GM12872 (cell line): ENCODE results near the gene S1PR1.

Source experiments
- TF ChIP-seq, protein P1 (sequence below): IDR thresholded peaks from 3 replicates; pipeline ENCODE4 v1.5.1; 2011; ENCODE audit warnings: low read depth, mild to moderate bottlenecking, low read length, moderate library complexity; ENCODE audit not compliant: insufficient read depth

The S1PR1 gene

GRCh38 chr1:101245246-101245927, 8.6 kb downstream of the S1PR1 start:
- TF ChIP-seq, protein P1, sequence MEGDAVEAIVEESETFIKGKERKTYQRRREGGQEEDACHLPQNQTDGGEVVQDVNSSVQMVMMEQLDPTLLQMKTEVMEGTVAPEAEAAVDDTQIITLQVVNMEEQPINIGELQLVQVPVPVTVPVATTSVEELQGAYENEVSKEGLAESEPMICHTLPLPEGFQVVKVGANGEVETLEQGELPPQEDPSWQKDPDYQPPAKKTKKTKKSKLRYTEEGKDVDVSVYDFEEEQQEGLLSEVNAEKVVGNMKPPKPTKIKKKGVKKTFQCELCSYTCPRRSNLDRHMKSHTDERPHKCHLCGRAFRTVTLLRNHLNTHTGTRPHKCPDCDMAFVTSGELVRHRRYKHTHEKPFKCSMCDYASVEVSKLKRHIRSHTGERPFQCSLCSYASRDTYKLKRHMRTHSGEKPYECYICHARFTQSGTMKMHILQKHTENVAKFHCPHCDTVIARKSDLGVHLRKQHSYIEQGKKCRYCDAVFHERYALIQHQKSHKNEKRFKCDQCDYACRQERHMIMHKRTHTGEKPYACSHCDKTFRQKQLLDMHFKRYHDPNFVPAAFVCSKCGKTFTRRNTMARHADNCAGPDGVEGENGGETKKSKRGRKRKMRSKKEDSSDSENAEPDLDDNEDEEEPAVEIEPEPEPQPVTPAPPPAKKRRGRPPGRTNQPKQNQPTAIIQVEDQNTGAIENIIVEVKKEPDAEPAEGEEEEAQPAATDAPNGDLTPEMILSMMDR: no peak

- TF ChIP-seq, protein P1: no peak
These were observed 10.8 kb downstream of the S1PR1 start for GRCh38 chr1:101247404-101248287.

DNA sequence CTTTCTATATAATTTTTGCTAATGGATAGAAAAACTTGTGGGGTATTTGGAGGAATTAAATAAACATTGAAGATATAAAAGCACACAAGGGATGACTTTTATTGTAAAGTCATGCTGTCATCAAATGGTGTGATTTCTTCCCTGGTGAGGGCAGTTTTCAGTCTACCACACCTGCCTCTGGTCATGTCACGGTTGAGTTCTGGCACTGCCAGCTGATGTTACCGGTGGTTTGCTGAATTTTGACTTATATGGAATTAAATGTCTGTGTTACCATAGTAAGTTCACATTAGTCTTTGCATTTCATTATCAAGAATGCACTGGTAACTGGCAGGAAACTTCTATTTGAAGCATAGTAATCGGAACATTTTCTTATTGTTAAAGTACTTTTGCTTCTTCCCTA, 13.4 kb downstream of the S1PR1 start:
- TF ChIP-seq, protein P1: no peak

DNA sequence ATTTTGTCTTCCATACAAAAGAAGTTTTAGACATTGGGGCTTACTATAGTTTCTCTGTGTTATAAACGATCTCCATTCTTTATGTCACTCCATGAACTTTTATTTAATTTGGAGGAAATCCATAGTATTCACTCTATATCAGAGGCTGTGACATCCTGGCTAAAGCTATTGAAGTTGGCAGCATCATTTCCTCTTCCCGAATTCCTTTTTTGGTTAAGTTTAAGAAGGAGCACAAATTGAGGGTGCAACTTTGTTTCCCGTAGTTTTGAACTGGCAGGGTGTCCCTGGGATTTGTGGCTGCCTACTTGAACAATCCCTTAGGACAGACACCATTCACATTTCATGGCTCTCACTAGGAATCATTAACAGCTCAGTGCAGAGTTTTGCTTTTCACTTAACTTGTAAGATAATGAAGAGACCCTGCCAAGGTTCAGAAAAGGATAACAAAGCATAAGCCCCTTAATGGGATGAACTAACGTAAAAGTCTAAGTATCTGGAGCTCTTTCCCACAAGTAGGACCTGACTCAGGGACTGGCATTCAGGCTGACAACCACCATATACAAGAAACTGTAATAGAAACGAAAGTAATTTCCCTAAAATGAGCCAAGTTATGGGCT, 13.9 kb downstream of the S1PR1 start:
- TF ChIP-seq, protein P1: no peak

GRCh38 chr1:101251504-101251903, 14.7 kb downstream of the S1PR1 start:
- TF ChIP-seq, protein P1: no peak

DNA sequence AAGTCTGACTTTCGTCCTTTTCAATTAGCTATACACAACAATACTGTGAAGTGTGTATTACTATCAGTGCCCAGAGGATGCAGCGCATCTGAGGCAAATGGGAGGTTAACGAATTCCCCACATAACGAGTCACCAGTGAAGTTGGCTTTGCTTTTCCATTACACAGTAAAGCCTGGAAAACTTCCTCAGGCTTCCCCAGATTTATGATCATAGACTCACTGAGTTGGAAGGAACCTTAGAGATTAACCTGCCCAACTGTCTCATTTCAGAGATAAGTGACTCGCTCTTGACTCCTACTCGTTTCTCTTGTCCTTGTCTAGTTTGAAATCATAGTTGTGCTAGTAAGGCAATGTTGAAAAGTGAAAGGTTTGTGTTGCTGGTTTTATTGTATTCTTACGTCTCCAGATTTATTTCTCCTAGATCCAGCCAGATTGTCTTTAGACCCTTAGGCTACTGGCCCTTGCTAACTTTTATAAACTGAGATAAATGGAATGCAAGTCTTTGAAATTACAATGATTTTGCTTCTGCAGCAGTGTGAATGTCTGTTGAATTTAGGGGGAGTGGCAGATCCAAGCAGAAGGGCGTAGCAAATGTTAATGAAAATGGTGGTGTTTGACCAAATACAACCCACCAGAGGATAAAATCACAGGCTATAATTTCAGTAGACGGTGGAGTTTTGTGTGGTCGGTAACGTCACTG, 17.3 kb downstream of the S1PR1 start:
- TF ChIP-seq, protein P1: no peak
